ENCODE data around the gene CYP3A4.
"Not testable (repeated sequence)": the region's sequence is repeated elsewhere in the genome, so short reads cannot be mapped to it uniquely, and the experiment has no call there.

The CYP3A4 gene

GRCh38 chr7:99784007-99784406, at the start of gene CYP3A4:
TSS of gene CYP3A4 (minus strand) at chr7:99784184. CDS start at chr7:99784081, 103 bp downstream.
- DNase-seq (ENCODE audit: low read depth) = no peak

DNA sequence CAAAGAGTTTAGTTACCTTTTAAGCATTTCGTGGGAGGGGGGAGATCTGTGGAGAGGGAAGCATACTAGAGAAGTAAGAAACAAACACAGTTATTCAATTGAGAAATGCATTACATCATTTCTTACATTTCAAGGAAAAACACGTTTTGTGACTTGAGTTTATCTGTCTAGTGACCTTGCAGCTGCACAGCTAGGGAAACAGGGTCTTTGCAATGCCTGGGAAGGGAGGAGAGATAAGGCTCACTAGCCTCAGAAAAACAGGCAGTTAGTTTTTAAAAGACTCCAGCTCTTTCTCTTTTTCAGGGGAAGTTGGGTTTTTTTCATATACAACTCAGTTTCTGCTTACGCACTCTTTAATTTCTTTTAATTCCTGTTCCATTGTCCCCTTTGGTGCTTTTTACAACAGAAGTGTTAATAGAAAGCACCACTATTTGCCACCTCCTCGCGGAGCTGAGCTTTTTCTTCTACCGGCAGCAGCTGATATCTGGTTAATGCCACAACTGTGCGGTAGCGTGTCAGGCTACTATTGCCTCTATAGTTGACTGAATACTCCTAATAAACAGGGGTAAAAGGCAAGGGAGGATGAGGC, 49.4 kb upstream of the CYP3A4 start:
- DNase-seq (ENCODE audit: low read depth) = no peak

- no peak for DNase-seq (ENCODE audit: low read depth)
These were observed 47.6 kb upstream of the CYP3A4 start for GRCh38 chr7:99831595-99831994.

DNA sequence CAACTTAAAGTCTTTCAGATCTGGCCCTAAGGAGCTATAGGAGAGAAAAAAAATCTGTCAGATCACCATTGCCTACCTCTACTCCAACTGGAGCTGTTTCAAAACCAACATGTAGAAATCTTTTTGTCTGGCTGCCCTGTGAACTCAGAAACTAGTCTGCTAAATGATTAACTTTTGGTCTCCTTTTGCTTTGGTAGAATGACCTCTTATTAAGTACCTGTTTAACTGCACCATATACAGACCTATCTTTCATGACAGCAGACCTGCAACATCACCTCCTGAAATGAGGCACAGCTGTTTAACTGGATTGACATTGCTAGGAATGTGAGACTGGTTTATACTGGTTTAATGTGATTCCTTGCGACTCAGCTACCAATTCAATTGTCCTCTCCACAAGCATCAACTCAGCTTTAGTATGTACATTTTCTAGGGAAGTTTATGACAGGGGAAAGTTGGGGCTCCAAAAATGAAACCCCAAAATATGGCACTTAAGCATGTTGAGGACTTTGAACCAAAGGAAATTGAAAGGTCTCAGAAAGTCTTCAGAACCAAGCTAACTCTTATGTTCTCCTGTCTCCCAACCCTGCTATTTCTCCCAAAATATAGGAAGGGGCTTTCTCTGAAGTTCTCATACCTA, 45.7 kb upstream of the CYP3A4 start:
- no peak for DNase-seq (ENCODE audit: low read depth)

GRCh38 chr7:99828811-99829210, 44.8 kb upstream of the CYP3A4 start:
- DNase-seq (ENCODE audit: low read depth) = no peak

- no peak for DNase-seq (ENCODE audit: low read depth)
These were observed 43.2 kb upstream of the CYP3A4 start for GRCh38 chr7:99827040-99827778.

- DNase-seq (ENCODE audit: low read depth) = no peak
These were observed 41.9 kb upstream of the CYP3A4 start for GRCh38 chr7:99825873-99826272.

DNA sequence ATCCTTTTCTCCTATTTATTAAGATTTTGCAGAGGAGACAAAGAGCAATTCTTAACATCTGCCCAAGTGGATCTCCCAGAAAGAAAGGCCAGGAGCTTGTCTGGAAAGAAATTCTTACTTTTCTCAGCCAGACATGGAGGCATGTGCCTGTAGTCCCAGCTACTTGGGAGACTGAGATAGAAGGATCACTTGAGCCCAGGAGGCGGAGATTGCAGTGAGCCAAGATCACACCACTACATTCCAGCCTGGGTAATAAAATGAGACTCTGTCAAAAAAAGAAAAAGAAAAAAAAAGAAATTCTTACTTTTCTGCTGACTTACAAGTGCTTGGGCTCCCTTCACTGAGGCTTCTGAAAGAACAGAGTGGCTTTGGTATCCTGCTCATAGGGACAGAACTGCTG, 41.5 kb upstream of the CYP3A4 start:
- no peak for DNase-seq (ENCODE audit: low read depth)

DNA sequence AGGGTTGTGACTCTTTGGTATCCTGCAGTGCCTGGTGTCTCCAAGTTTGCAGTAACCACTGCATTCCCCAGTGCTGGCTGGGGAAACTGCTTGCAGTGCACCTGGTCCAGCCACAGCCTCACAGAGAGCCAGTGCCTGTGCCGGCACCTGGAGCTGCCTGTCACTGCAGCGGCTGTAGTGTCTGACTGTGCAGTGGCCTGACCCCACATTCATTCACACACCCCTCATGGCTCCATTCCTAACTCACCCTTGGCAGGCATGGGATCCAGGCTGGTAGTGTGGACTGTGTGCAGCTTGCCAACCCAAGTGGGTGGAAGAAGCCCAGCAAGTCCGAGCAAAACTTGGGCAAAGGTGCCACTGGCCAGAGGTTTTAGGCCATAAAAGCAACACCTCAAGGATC, 40.1 kb upstream of the CYP3A4 start:
- DNase-seq (ENCODE audit: low read depth) = no peak

DNA sequence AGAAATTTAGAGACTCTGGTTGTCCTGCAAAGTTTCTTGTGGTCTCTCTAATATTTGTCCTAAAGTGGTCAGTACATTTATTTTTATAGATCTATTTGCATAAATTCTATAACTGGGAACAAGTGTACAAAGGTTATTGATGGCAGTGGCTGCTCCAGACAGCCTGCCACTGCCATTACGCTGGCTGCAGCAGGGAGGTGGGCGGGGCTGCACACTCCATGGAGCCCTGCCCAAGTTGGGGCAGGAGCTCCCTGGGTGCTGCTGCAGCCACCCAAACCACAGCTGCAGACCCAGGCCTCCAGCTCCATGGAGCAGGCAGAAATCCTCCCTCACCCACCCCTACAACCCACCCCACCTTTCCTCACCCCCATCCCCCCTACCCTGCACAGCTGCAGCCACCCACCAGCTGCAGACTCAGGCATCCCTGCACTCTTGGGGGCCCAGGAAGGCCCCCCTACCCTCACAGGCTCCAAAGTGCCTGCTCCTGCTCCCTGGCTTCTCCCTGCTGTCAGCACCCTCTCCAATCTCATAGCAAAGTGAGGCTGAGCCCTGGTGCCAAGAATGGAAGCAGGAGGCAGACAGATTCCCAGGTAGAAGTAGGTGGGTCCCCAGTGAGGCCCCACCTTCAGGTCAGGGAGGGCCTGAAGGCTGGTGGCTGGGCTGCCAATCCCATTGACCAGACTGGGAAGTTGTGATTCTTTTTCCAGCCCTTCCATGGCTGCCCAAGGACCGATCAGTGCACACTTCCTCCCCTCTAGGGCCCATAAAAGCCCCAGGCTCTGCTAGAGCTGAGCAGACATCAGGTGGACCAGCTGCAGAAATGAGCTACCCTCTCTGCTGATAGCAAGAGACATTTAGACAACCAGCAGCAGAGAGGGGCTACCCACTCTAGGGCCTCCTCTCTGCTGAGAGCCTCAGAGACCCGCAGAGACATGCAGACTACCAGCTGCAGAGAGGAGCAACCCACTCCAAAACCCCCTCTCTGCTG, 39.0 kb upstream of the CYP3A4 start:
- DNase-seq (ENCODE audit: low read depth) = no peak

- no peak for DNase-seq (ENCODE audit: low read depth)
These were observed 36.5 kb upstream of the CYP3A4 start for GRCh38 chr7:99820408-99821027.

DNA sequence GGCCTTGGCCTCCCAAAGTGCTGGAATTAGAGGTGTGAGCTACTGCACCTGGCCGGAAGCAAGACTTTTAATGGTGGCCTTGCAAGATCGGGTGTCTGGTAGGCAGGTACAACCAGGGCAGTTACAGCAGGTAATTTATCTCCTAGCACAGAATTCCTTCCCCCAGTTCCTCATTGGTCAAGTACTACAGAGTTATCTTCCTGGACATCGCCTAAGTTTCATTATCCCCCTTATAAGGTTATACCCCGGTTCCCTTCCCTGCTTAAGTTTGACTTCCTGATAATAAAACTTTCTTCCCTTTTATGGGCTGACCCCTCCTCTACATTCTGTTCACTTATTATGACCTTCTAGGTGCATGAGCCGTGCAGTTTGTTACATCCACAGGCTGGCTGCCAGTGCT, 24.8 kb upstream of the CYP3A4 start:
- DNase-seq (ENCODE audit: low read depth) = no peak

GRCh38 chr7:99806839-99807478, 23.0 kb upstream of the CYP3A4 start:
- no peak for DNase-seq (ENCODE audit: low read depth)

- no peak for DNase-seq (ENCODE audit: low read depth)
These were observed 21.7 kb upstream of the CYP3A4 start for GRCh38 chr7:99805641-99806040.

DNA sequence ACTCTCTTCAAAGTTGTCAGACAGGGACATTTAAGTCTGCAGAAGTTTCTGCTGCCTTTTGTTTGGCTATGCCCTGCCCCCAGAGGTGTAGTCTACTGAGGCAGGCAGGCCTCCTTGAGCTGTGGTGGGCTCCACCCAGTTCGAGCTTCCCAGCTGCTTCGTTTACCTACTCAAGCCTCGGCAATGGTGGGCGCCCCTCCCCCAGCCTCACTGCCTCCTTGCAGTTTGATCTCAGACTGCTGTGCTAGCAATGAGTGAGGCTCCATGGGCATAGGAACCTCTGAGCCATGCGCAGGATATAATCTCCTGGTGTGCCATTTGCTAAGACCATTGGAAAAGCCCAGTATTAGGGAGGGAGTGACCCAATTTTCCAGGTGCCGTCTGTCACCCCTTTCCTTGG, 19.1 kb upstream of the CYP3A4 start:
- DNase-seq (ENCODE audit: low read depth) = not testable (repeated sequence)

GRCh38 chr7:99801407-99801806, 17.4 kb upstream of the CYP3A4 start:
- not testable (repeated sequence) for DNase-seq (ENCODE audit: low read depth)

- no peak for DNase-seq (ENCODE audit: low read depth)
These were observed 15.0 kb upstream of the CYP3A4 start for GRCh38 chr7:99798972-99799371.

DNA sequence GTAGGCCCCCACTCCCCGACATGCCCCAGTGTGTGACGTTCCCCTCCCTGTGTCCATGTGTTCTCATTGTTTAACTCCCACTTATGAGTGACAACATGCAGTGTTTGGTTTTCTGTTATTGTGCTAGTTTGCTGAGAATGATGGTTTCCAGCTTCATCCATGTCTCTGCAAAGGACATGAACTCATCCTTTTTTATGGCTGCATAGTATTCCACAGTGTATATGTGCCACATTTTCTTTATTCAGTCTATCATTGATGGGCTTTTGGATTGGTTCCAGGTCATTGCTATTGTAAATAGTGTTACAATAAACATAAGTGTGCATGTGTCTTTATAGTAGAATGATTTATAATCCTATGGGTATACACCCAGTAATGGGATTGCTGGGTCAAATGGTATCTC, 11.9 kb upstream of the CYP3A4 start:
- not testable (repeated sequence) for DNase-seq (ENCODE audit: low read depth)

DNA sequence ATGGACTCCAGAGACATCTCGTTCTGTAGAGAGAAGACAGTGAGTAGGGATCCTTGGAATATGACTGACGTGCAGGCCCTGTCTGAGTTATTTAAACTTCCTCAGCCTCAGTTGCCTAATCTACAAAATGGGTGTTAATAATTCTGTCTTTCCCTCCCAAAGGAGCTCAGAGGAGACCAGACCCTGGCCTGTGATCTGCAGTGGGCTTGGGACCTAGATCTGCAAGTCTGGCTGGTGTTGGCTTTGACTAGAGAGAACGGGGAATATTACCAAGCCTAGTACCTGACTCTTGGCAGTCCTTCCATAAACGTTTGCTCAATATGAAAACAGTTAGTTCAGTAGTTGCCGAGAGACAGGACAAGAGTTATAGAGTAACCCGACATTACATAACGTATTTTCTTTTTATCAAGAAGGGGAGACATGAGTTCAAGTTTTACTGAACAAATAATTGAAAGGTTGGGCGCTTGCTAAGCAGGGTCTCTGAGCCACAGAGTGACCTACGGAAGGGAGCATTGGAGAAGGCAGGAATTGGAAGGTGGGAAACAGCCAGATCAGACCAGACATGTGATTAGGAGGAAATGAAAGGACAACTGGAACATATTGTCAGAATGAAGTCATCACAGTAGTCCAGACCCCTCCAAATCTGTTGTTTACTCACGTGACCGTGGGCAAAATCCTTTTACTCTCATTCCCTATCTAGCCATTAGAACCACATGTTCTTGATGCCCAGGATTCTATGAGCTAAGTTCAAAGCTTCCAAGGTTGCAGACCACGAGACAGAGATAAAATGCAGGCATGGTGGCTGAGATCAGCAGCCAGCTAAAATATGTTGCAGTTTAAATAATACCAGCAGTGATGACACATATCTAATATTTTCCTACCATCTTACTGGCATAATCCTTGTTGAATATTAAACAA, 10.9 kb upstream of the CYP3A4 start:
- no peak for DNase-seq (ENCODE audit: low read depth)

DNA sequence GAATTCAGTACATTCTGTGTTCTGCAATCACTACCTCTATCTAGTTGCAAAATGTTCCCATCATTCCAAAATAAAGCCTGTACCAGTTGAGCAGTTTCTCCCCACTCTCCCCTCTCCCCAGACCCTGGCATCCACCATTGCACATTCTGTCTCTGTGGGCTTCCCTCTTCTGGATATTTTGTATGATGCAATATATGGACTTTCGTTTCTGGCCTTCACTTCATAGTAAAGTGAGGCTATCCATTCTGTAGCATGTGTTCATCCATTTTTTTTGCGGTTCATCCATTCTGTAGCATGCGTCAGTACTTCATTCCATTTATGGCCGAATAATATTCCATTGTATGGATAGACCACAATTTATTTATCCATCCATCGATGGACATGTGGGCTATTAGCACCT, 9.5 kb upstream of the CYP3A4 start:
- DNase-seq (ENCODE audit: low read depth) = no peak
